Measurements from ENCODE around the gene KRT1. TPM values are rescaled to one million over a fixed set of nuclear protein-coding genes. Genes with fewer than 3 reads are reported as not detected.

Gene KRT1
- total and polyA plus RNA-seq, 10 of the 15 experiments (the other 5 are each of a cell fraction or from before 2014, with no cell fraction given) = not detected

DNA sequence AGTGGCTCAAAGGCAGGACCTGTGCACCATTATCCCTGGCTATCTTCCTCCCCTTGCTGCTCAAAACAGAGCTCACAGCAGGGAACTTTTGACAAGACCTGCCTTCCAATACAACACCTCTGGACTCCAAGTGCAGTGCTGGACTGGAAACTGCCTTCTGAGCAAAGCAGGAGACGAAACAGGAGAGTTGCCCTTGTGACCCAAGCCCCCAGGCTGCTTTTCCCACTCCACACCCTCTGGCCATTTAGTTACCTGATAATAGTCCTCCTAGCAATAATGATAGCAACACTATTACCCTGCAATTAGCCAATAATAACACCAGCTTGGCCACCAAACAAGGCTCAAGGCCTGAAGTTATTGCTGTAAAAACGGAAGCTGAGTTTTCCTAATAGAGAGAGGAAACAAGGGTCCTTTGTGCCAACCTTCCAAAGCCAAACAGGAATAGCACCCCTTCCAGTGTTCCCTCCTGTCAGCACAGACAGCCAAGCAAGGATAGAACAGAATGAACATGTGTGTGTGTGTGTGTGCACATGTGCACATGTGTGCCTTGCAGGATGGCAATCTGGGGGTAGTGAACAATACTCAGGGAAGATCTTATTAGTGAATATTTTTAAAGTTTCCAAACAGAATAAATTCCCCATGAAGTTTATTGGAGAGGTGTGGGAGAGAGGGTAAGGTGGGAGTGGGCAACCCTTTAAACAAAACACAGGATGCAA, 52.7 kb downstream of the KRT1 start:
- 0% methylated on average over 2 of the region's 2 CpGs for WGBS (ENCODE audit: insufficient coverage, insufficient replicate concordance, low lambda C conversion rate, missing lambda C conversion rate)
- DNase-seq (ENCODE audit: low read depth, low spot score) = no peak
- no peak for ATAC-seq
- H3K9me3 ChIP-seq (replicated peaks; ENCODE audit: control insufficient read depth, insufficient read depth, low read length) = no peaks in the 10 kb centered on the region
- no peaks in the 10 kb centered on the region for H3K36me3 ChIP-seq (ENCODE audit: control insufficient read depth in 2 of 2, insufficient read depth in 2 of 2, low read length in 1 of 2)
- POLR2A ChIA-PET = no interaction called here
- H4K20me1 ChIP-seq (ENCODE audit: control insufficient read depth, insufficient read depth) = no peaks in the 10 kb centered on the region
- no peaks in the 10 kb centered on the region for H3K4me1 ChIP-seq (ENCODE audit: control insufficient read depth, insufficient read depth, low read length)
- in situ Hi-C loops (cut with MboI) = no loop called here
- H3K9ac ChIP-seq (ENCODE audit: control insufficient read depth, insufficient read depth, low read length) = no peak overlapping the region
- intact Hi-C loops (cut with micrococcal nuclease; ENCODE audit: unreplicated experiment) = no loop called here
- H3K27me3 ChIP-seq (replicated peaks in 1 of 2; ENCODE audit: control insufficient read depth in 2 of 2, insufficient read depth in 2 of 2, low read length in 1 of 2) = no peaks in the 10 kb centered on the region; a peak in 1 of 4 replicates
- CTCF ChIA-PET = no interaction called here
- H3K27ac ChIP-seq (ENCODE audit: control insufficient read depth, insufficient read depth) = no peak overlapping the region
- H3K4me3 ChIP-seq = no peak overlapping the region
- H2AFZ ChIP-seq (ENCODE audit: control insufficient read depth, low read depth, low read length) = no peak overlapping the region
- SMC1A ChIA-PET (ENCODE audit: uncharacterized antibody, unreplicated experiment) = no interaction called here
- BruUV-seq (replicated peaks) = no TSS peak
- no peak for FAIRE-seq
- no peak overlapping the region for H3K4me2 ChIP-seq (ENCODE audit: control insufficient read depth, insufficient read depth)
- RAD21 ChIA-PET (ENCODE audit: unreplicated experiment) = no interaction called here
- H3K79me2 ChIP-seq (ENCODE audit: control insufficient read depth, insufficient read depth, low read length) = no peaks in the 10 kb centered on the region
- TF ChIP-seq BCL11A (IDR thresholded peaks at IDR 0.05; ENCODE audit: low read depth, low read length) (no peak), JUNB (IDR thresholded peaks at IDR 0.05) (no peak), TCF3 (IDR thresholded peaks at IDR 0.05; ENCODE audit: borderline replicate concordance, insufficient read depth, low read depth, low read length) (no peak), TBL1XR1 (IDR thresholded peaks at IDR 0.05; ENCODE audit: low read depth, low read length) (no peak), NFYA (IDR thresholded peaks at IDR 0.05; ENCODE audit: borderline replicate concordance, low read depth, low read length) (no peak), NFIC (IDR thresholded peaks at IDR 0.05; ENCODE audit: low read depth, low read length) (no peak), HDAC6 (IDR thresholded peaks at IDR 0.05; ENCODE audit: unreplicated experiment) (no peak), CBX5 (IDR thresholded peaks at IDR 0.05; ENCODE audit: low read depth) (no peak), MYB (IDR thresholded peaks at IDR 0.05; ENCODE audit: borderline replicate concordance, low read depth, low read length) (no peak), CHD1 (IDR thresholded peaks at IDR 0.05; ENCODE audit: low read depth, low read length) (no peak), ESRRA (IDR thresholded peaks at IDR 0.05; ENCODE audit: low read length) (no peak), PAX5 (IDR thresholded peaks at IDR 0.05; ENCODE audit: borderline replicate concordance, low read depth, low read length) (no peak), BACH1 (IDR thresholded peaks at IDR 0.05; ENCODE audit: borderline replicate concordance) (no peak), FOXK2 (IDR thresholded peaks at IDR 0.05) (no peak), IKZF1 (conservative IDR thresholded peaks at IDR 0.05) (no peak), TCF12 (IDR thresholded peaks at IDR 0.05; ENCODE audit: low read depth, low read length) (no peak), ATF7 (IDR thresholded peaks at IDR 0.05; ENCODE audit: low read depth) (no peak)
- TF ChIP-seq, protein P1, sequence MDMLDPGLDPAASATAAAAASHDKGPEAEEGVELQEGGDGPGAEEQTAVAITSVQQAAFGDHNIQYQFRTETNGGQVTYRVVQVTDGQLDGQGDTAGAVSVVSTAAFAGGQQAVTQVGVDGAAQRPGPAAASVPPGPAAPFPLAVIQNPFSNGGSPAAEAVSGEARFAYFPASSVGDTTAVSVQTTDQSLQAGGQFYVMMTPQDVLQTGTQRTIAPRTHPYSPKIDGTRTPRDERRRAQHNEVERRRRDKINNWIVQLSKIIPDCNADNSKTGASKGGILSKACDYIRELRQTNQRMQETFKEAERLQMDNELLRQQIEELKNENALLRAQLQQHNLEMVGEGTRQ (IDR thresholded peaks at IDR 0.05; ENCODE audit: borderline replicate concordance, low read depth, low read length) = no peak
- TF ChIP-seq, protein P2, sequence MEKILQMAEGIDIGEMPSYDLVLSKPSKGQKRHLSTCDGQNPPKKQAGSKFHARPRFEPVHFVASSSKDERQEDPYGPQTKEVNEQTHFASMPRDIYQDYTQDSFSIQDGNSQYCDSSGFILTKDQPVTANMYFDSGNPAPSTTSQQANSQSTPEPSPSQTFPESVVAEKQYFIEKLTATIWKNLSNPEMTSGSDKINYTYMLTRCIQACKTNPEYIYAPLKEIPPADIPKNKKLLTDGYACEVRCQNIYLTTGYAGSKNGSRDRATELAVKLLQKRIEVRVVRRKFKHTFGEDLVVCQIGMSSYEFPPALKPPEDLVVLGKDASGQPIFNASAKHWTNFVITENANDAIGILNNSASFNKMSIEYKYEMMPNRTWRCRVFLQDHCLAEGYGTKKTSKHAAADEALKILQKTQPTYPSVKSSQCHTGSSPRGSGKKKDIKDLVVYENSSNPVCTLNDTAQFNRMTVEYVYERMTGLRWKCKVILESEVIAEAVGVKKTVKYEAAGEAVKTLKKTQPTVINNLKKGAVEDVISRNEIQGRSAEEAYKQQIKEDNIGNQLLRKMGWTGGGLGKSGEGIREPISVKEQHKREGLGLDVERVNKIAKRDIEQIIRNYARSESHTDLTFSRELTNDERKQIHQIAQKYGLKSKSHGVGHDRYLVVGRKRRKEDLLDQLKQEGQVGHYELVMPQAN (conservative IDR thresholded peaks at IDR 0.05) = no peak

Measured in GM12878 (cell line).